CD4-positive, alpha-beta T cell treated with Interleukin-6 for 4 hours (primary cell): ENCODE data around the gene TIMELESS.
"Not testable (repeated sequence)": the region's sequence is repeated elsewhere in the genome, so short reads cannot be mapped to it uniquely, and the experiment has no call there.

Source experiments
- DNase-seq: peaks from one replicate; pipeline ENCODE4 v3.0.0-alpha.2; 2020; ENCODE audit warnings: mixed read lengths

The TIMELESS gene

GRCh38 chr12:56448860-56449621 is at the start of gene TIMELESS:
Gene TIMELESS, minus strand, starts transcription at chr12:56449426. Its CDS starts 15,256 bp downstream, at chr12:56434170.
- peak; percentile 88 for DNase-seq

GRCh38 chr12:56498126-56498902 is 49.1 kb upstream of the TIMELESS start:
- not testable (repeated sequence) for DNase-seq

- peak; percentile 49 for DNase-seq
Observed at GRCh38 chr12:56496704-56497103, 47.5 kb upstream of the TIMELESS start.

GRCh38 chr12:56494481-56494880 is 45.3 kb upstream of the TIMELESS start:
- not testable (repeated sequence) for DNase-seq

- not testable (repeated sequence) for DNase-seq
Observed at GRCh38 chr12:56494106-56494415, 44.8 kb upstream of the TIMELESS start.

GRCh38 chr12:56493409-56494105 is 44.3 kb upstream of the TIMELESS start:
- DNase-seq: not testable (repeated sequence)

GRCh38 chr12:56490360-56490759 is 41.1 kb upstream of the TIMELESS start:
- DNase-seq: no peak

GRCh38 chr12:56488041-56488955 is 39.1 kb upstream of the TIMELESS start, which contains the start of gene GLS2:
Gene GLS2, minus strand, starts transcription at chr12:56488161. Its CDS starts 43 bp downstream, at chr12:56488118.
- peak; percentile 85 for DNase-seq

- peak; percentile 46 for DNase-seq
Observed at GRCh38 chr12:56487448-56488040, 38.3 kb upstream of the TIMELESS start.

GRCh38 chr12:56486694-56487093 is 37.5 kb upstream of the TIMELESS start:
- no peak for DNase-seq

- no peak for DNase-seq
Observed at GRCh38 chr12:56484566-56484965, 35.3 kb upstream of the TIMELESS start.

- DNase-seq: no peak
Observed at GRCh38 chr12:56479625-56480024, 30.4 kb upstream of the TIMELESS start.

- DNase-seq: no peak
Observed at GRCh38 chr12:56477521-56478225, 28.4 kb upstream of the TIMELESS start.

GRCh38 chr12:56476972-56477432 is 27.8 kb upstream of the TIMELESS start:
- no peak for DNase-seq

GRCh38 chr12:56476143-56476542 is 26.9 kb upstream of the TIMELESS start:
- DNase-seq: no peak

GRCh38 chr12:56474389-56474788 is 25.2 kb upstream of the TIMELESS start:
- DNase-seq: no peak

- no peak for DNase-seq
Observed at GRCh38 chr12:56469007-56469930, 20.0 kb upstream of the TIMELESS start.

GRCh38 chr12:56468216-56469006 is 19.2 kb upstream of the TIMELESS start, which contains the start of gene SPRYD4:
Gene SPRYD4, plus strand, starts transcription at chr12:56468578. Its CDS starts 14 bp downstream, at chr12:56468592.
- peak; percentile 94 for DNase-seq

GRCh38 chr12:56462565-56462964 is 13.3 kb upstream of the TIMELESS start:
- DNase-seq: no peak
